Activated CD4-positive, CD25-positive, alpha-beta regulatory T cell treated with anti-CD3 and anti-CD28 coated beads, Interleukin-2, amount 50 U/mL, for 16 hours (primary cell): ENCODE data around the gene TSHR.

Experiments
- DNase-seq: peaks from one replicate; pipeline ENCODE4 v3.0.0-alpha.2; 2020; ENCODE audit warnings: low read depth, low spot score

Gene TSHR

GRCh38 chr14:81133400-81133799, 178.0 kb downstream of the TSHR start:
- DNase-seq = no peak

GRCh38 chr14:81137316-81137715, 181.9 kb downstream of the TSHR start:
- no peak for DNase-seq

GRCh38 chr14:81138429-81138828, 183.0 kb downstream of the TSHR start:
- DNase-seq = no peak

GRCh38 chr14:81141426-81141825, 186.0 kb downstream of the TSHR start:
- no peak for DNase-seq

- DNase-seq = no peak
These were observed 188.4 kb downstream of the TSHR start for GRCh38 chr14:81143793-81144192.

- DNase-seq = no peak
These were observed 189.6 kb downstream of the TSHR start for GRCh38 chr14:81144824-81145603.

GRCh38 chr14:81147140-81147897, 191.9 kb downstream of the TSHR start:
- DNase-seq = no peak

- DNase-seq = no peak
These were observed 193.2 kb downstream of the TSHR start for GRCh38 chr14:81148635-81149034.

GRCh38 chr14:81153187-81153586, 197.8 kb downstream of the TSHR start:
- no peak for DNase-seq

- no peak for DNase-seq
These were observed 202.0 kb downstream of the TSHR start for GRCh38 chr14:81157431-81157830.

- DNase-seq = no peak
These were observed 205.7 kb downstream of the TSHR start for GRCh38 chr14:81161088-81161487.

- DNase-seq = no peak
These were observed 206.3 kb downstream of the TSHR start for GRCh38 chr14:81161749-81162148.

- DNase-seq = no peak
These were observed 207.5 kb downstream of the TSHR start for GRCh38 chr14:81162941-81163340.

GRCh38 chr14:81164167-81164774, 208.8 kb downstream of the TSHR start:
- no peak for DNase-seq

GRCh38 chr14:81165188-81165587, 209.8 kb downstream of the TSHR start:
- no peak for DNase-seq

- no peak for DNase-seq
These were observed 210.7 kb downstream of the TSHR start for GRCh38 chr14:81166121-81166520.

- no peak for DNase-seq
These were observed 213.8 kb downstream of the TSHR start for GRCh38 chr14:81169267-81169666.

- no peak for DNase-seq
These were observed 214.3 kb downstream of the TSHR start for GRCh38 chr14:81169711-81170103.

- DNase-seq = peak; percentile 78
These were observed 214.8 kb downstream of the TSHR start for GRCh38 chr14:81170104-81170828.

- no peak for DNase-seq
These were observed 215.4 kb downstream of the TSHR start for GRCh38 chr14:81170829-81171195.

- DNase-seq = no peak
These were observed 216.9 kb downstream of the TSHR start for GRCh38 chr14:81172353-81172752.

- no peak for DNase-seq
These were observed 217.5 kb downstream of the TSHR start for GRCh38 chr14:81172881-81173280.
